HG03460 (cell line): ENCODE measurements around the gene CCDC136.

Source experiments
- ATAC-seq: cut with Tn5 transposase; IDR thresholded peaks from one replicate; pipeline ENCODE4 v1.9.1; 2021; ENCODE audit not compliant: unreplicated experiment

CCDC136 gene

GRCh38 chr7:128775744-128776474, 15.9 kb upstream of the CCDC136 start, which contains the start of gene OPN1SW:
TSS of gene OPN1SW (minus strand) at chr7:128775794. CDS start at chr7:128775781, 13 bp downstream.
- no peak for ATAC-seq

- ATAC-seq = no peak
Measured at GRCh38 chr7:128777156-128778123, 14.3 kb upstream of the CCDC136 start.

GRCh38 chr7:128778946-128779345, 12.8 kb upstream of the CCDC136 start:
- ATAC-seq = no peak

- ATAC-seq = no peak
Measured at GRCh38 chr7:128781126-128781525, 10.6 kb upstream of the CCDC136 start.

GRCh38 chr7:128781851-128782250, 9.9 kb upstream of the CCDC136 start:
- no peak for ATAC-seq

GRCh38 chr7:128783143-128783861, 8.5 kb upstream of the CCDC136 start:
- no peak for ATAC-seq

- no peak for ATAC-seq
Measured at GRCh38 chr7:128785738-128786137, 6.0 kb upstream of the CCDC136 start.

- no peak for ATAC-seq
Measured at GRCh38 chr7:128788446-128789412, 3.0 kb upstream of the CCDC136 start.

- ATAC-seq = no peak
Measured at GRCh38 chr7:128790315-128791041, 1.3 kb upstream of the CCDC136 start.

- ATAC-seq = no peak
Measured at GRCh38 chr7:128791972-128792327, 182 bp downstream of the CCDC136 start.

GRCh38 chr7:128792471-128793180, 858 bp downstream of the CCDC136 start:
- ATAC-seq = no peak

- ATAC-seq = no peak
Measured at GRCh38 chr7:128793181-128793547, 1.4 kb downstream of the CCDC136 start.

GRCh38 chr7:128794020-128794419, 2.3 kb downstream of the CCDC136 start:
- no peak for ATAC-seq

- no peak for ATAC-seq
Measured at GRCh38 chr7:128794436-128794835, 2.7 kb downstream of the CCDC136 start.

GRCh38 chr7:128795129-128795528, 3.4 kb downstream of the CCDC136 start:
- no peak for ATAC-seq

GRCh38 chr7:128796327-128796726, 4.6 kb downstream of the CCDC136 start:
- ATAC-seq = no peak

- no peak for ATAC-seq
Measured at GRCh38 chr7:128799451-128799850, 7.7 kb downstream of the CCDC136 start.

- ATAC-seq = no peak
Measured at GRCh38 chr7:128800567-128800966, 8.8 kb downstream of the CCDC136 start.

- no peak for ATAC-seq
Measured at GRCh38 chr7:128801003-128801402, 9.2 kb downstream of the CCDC136 start.
